SK-N-SH treated with all-trans-retinoic acid at 6 μM for 48 hours (cell line): ENCODE measurements around the gene GNRH2.

Source experiments
- ATAC-seq: fragments of 200-7000 bp; cut with Tn5 transposase; 3 replicates; pipeline ENCODE4 v1.9.1; 2020; ENCODE audit warnings: mild to moderate bottlenecking, moderate library complexity
- ARNTL ChIP-seq: fragments of 450-650 bp; formaldehyde crosslinking; IDR thresholded peaks from 2 replicates; pipeline ENCODE4 v1.5.0; 2020; ENCODE audit warnings: low read depth, mild to moderate bottlenecking, moderate library complexity, borderline replicate concordance
- BACH2 ChIP-seq: fragments of 250-450 bp; sonication (Bioruptor Pico); IDR thresholded peaks from 2 replicates; pipeline ENCODE4 v1.9.0; 2021; ENCODE audit warnings: mild to moderate bottlenecking, borderline replicate concordance
- CSDC2 ChIP-seq: fragments of 250-450 bp; sonication (Bioruptor Pico); IDR thresholded peaks from 2 replicates; pipeline ENCODE4 v1.5.0; 2020; ENCODE audit warnings: mild to moderate bottlenecking, moderate library complexity
- GLIS3 ChIP-seq: fragments of 250-450 bp; sonication (Bioruptor Pico); IDR thresholded peaks from 2 replicates; pipeline ENCODE4 v1.5.0; 2020; ENCODE audit warnings: mild to moderate bottlenecking, moderate library complexity
- ISL1 ChIP-seq: fragments of 250-450 bp; sonication (Bioruptor Pico); IDR thresholded peaks from 2 replicates; pipeline ENCODE4 v2.1.2; 2022; ENCODE audit warnings: mild to moderate bottlenecking, moderate library complexity
- OSR1 ChIP-seq: fragments of 250-450 bp; sonication (Bioruptor Pico); IDR thresholded peaks from 2 replicates; pipeline ENCODE4 v1.8.0; 2022; ENCODE audit warnings: moderate library complexity, mild to moderate bottlenecking, inconsistent platforms
- PPARA ChIP-seq: fragments of 250-450 bp; sonication (Bioruptor Pico); IDR thresholded peaks from 2 replicates; pipeline ENCODE4 v1.5.0; 2020; ENCODE audit warnings: mild to moderate bottlenecking, borderline replicate concordance
- RARB ChIP-seq: fragments of 250-450 bp; sonication (Bioruptor Pico); IDR thresholded peaks from 2 replicates; pipeline ENCODE4 v1.8.0; 2021; ENCODE audit warnings: mild to moderate bottlenecking, moderate library complexity
- SNAI2 ChIP-seq: fragments of 250-450 bp; sonication (Bioruptor Pico); IDR thresholded peaks from 2 replicates; pipeline ENCODE4 v1.5.0; 2020; ENCODE audit warnings: mild to moderate bottlenecking, moderate library complexity
- TOX ChIP-seq: fragments of 250-450 bp; sonication (Bioruptor Pico); IDR thresholded peaks from 2 replicates; pipeline ENCODE4 v1.8.0; 2021; ENCODE audit warnings: mild to moderate bottlenecking, moderate library complexity, borderline replicate concordance
- ZC3H10 ChIP-seq: fragments of 250-450 bp; sonication (Bioruptor Pico); IDR thresholded peaks from 2 replicates; pipeline ENCODE4 v1.5.1; 2021; ENCODE audit warnings: mild to moderate bottlenecking, moderate library complexity
- ZFP3 ChIP-seq: fragments of 250-450 bp; sonication (Bioruptor Pico); IDR thresholded peaks from 2 replicates; pipeline ENCODE4 v1.5.0; 2020; ENCODE audit warnings: mild to moderate bottlenecking, moderate library complexity
- ZFP30 ChIP-seq: fragments of 450-650 bp; formaldehyde crosslinking; IDR thresholded peaks from 2 replicates; pipeline ENCODE4 v1.5.0; 2022; ENCODE audit warnings: mild to moderate bottlenecking, moderate library complexity
- ZNF565 ChIP-seq: fragments of 450-650 bp; formaldehyde crosslinking; conservative IDR thresholded peaks from 2 replicates; pipeline ENCODE4 v1.5.0; 2020; ENCODE audit warnings: low read depth, mild to moderate bottlenecking, moderate library complexity
- ZNF70 ChIP-seq: fragments of 450-650 bp; formaldehyde crosslinking; IDR thresholded peaks from 2 replicates; pipeline ENCODE4 v1.5.0; 2020; ENCODE audit warnings: mild to moderate bottlenecking, moderate library complexity
- TF ChIP-seq, protein P1 (sequence below): fragments of 250-450 bp; sonication (Bioruptor Pico); IDR thresholded peaks from 2 replicates; pipeline ENCODE4 v1.5.0; 2020; ENCODE audit warnings: mild to moderate bottlenecking, moderate library complexity
- TF ChIP-seq, protein P2 (sequence below): fragments of 250-450 bp; sonication (Bioruptor Pico); IDR thresholded peaks from 2 replicates; pipeline ENCODE4 v1.5.1; 2021; ENCODE audit warnings: mild to moderate bottlenecking, moderate library complexity
- TF ChIP-seq, protein P3 (sequence below): fragments of 250-450 bp; sonication (Bioruptor Pico); IDR thresholded peaks from 2 replicates; pipeline ENCODE4 v1.5.1; 2020; ENCODE audit warnings: low read depth, mild to moderate bottlenecking, moderate library complexity
- TF ChIP-seq, protein P4 (sequence below): fragments of 250-450 bp; sonication (Bioruptor Pico); IDR thresholded peaks from 2 replicates; pipeline ENCODE4 v1.8.0; 2021; ENCODE audit warnings: low read depth, mild to moderate bottlenecking, moderate library complexity, borderline replicate concordance

Gene GNRH2

DNA sequence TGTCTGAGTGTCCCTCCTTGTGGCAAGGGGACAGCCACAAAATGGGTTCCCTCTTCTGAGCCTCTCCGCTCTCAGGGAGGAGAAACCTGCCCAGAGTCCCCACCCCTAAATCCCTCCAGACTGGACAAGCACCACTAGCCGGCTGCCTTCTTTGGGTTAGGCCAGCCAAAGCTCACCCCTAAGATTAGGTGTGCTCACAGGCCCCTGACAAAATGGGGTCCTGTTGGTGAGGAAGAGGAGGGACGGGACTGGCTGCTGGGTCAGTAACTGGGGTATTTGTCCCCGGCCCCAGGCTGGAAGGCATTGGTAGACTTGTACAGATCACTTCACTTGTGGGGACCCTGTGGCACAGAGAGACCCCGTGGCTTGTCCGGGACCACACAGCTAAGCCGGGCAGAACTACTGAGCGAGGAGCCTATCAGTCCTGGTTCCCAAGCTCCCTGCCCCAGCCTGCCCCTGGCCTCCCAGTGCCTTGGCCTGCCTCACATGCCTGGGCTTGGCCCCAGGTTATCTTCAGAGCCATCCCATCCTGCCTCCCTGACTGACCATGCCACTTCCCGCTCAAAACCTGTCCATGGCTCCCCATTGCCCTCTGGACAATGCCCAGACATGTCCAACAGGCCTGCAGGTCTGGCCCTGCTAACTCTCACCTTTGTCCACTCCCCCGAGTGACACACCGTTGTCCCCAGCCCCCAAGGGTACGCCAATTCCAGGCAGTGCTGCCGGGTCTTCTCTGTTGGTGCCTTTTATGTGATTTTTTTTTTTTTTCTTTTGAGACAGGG, 51.6 kb downstream of the GNRH2 start:
- TF ChIP-seq, protein P1, sequence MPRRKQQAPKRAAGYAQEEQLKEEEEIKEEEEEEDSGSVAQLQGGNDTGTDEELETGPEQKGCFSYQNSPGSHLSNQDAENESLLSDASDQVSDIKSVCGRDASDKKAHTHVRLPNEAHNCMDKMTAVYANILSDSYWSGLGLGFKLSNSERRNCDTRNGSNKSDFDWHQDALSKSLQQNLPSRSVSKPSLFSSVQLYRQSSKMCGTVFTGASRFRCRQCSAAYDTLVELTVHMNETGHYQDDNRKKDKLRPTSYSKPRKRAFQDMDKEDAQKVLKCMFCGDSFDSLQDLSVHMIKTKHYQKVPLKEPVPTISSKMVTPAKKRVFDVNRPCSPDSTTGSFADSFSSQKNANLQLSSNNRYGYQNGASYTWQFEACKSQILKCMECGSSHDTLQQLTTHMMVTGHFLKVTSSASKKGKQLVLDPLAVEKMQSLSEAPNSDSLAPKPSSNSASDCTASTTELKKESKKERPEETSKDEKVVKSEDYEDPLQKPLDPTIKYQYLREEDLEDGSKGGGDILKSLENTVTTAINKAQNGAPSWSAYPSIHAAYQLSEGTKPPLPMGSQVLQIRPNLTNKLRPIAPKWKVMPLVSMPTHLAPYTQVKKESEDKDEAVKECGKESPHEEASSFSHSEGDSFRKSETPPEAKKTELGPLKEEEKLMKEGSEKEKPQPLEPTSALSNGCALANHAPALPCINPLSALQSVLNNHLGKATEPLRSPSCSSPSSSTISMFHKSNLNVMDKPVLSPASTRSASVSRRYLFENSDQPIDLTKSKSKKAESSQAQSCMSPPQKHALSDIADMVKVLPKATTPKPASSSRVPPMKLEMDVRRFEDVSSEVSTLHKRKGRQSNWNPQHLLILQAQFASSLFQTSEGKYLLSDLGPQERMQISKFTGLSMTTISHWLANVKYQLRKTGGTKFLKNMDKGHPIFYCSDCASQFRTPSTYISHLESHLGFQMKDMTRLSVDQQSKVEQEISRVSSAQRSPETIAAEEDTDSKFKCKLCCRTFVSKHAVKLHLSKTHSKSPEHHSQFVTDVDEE (CRISPR knock-in tag) = no peak
- TF ChIP-seq ZFP3 (CRISPR knock-in tag) (no peak), ZNF565 (CRISPR knock-in tag) (no peak), ARNTL (CRISPR knock-in tag) (no peak), ISL1 (CRISPR knock-in tag) (no peak), OSR1 (no peak), ZC3H10 (CRISPR knock-in tag) (no peak), PPARA (CRISPR knock-in tag) (no peak), GLIS3 (no peak), RARB (no peak), BACH2 (no peak), ZNF70 (no peak), SNAI2 (no peak), ZFP30 (CRISPR knock-in tag) (no peak), CSDC2 (no peak), TOX (CRISPR knock-in tag) (no peak)
- TF ChIP-seq, protein P2, sequence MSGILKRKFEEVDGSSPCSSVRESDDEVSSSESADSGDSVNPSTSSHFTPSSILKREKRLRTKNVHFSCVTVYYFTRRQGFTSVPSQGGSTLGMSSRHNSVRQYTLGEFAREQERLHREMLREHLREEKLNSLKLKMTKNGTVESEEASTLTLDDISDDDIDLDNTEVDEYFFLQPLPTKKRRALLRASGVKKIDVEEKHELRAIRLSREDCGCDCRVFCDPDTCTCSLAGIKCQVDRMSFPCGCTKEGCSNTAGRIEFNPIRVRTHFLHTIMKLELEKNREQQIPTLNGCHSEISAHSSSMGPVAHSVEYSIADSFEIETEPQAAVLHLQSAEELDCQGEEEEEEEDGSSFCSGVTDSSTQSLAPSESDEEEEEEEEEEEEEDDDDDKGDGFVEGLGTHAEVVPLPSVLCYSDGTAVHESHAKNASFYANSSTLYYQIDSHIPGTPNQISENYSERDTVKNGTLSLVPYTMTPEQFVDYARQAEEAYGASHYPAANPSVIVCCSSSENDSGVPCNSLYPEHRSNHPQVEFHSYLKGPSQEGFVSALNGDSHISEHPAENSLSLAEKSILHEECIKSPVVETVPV (CRISPR knock-in tag) = no peak
- TF ChIP-seq, protein P3, sequence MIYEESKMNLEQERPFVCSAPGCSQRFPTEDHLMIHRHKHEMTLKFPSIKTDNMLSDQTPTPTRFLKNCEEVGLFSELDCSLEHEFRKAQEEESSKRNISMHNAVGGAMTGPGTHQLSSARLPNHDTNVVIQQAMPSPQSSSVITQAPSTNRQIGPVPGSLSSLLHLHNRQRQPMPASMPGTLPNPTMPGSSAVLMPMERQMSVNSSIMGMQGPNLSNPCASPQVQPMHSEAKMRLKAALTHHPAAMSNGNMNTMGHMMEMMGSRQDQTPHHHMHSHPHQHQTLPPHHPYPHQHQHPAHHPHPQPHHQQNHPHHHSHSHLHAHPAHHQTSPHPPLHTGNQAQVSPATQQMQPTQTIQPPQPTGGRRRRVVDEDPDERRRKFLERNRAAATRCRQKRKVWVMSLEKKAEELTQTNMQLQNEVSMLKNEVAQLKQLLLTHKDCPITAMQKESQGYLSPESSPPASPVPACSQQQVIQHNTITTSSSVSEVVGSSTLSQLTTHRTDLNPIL (CRISPR knock-in tag) = no peak
- TF ChIP-seq, protein P4, sequence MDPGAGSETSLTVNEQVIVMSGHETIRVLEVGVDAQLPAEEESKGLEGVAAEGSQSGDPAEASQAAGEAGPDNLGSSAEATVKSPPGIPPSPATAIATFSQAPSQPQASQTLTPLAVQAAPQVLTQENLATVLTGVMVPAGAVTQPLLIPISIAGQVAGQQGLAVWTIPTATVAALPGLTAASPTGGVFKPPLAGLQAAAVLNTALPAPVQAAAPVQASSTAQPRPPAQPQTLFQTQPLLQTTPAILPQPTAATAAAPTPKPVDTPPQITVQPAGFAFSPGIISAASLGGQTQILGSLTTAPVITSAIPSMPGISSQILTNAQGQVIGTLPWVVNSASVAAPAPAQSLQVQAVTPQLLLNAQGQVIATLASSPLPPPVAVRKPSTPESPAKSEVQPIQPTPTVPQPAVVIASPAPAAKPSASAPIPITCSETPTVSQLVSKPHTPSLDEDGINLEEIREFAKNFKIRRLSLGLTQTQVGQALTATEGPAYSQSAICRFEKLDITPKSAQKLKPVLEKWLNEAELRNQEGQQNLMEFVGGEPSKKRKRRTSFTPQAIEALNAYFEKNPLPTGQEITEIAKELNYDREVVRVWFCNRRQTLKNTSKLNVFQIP (CRISPR knock-in tag) = no peak
- no peak for ATAC-seq
